MM.1S (cell line): Measurements from ENCODE around the gene BMERB1.

Experiments
- DNase-seq: peaks from one replicate; pipeline ENCODE4 v3.0.0-alpha.2; 2015
- H2AFZ ChIP-seq: fragments of 300-600 bp; sonication (generic); 2 replicates; pipeline ENCODE4 v1.6.0; 2016; ENCODE audit warnings: antibody characterized with exemption, low read length
- H3F3A ChIP-seq: fragments of 300-600 bp; sonication (generic); 2 replicates; pipeline ENCODE4 v1.6.1; 2016; ENCODE audit warnings: mild to moderate bottlenecking, antibody characterized with exemption, low read length, moderate library complexity, mixed read lengths; ENCODE audit not compliant: insufficient read depth
- H3K27ac ChIP-seq: fragments of 300-600 bp; sonication (generic); 2 replicates; pipeline ENCODE4 v1.5.1; 2016; ENCODE audit warnings: mild to moderate bottlenecking, low read length
- H3K27me3 ChIP-seq: fragments of 300-600 bp; sonication (generic); replicated peaks from 2 replicates; pipeline ENCODE4 v1.6.0; 2016; ENCODE audit warnings: low read length; ENCODE audit not compliant: insufficient read depth
- H3K36me3 ChIP-seq: fragments of 300-600 bp; sonication (generic); replicated peaks from 2 replicates; pipeline ENCODE4 v1.6.1; 2016; ENCODE audit warnings: mild to moderate bottlenecking, low read length, mixed read lengths; ENCODE audit not compliant: insufficient read depth
- H3K4me1 ChIP-seq: fragments of 300-600 bp; sonication (generic); 2 replicates; pipeline ENCODE4 v1.6.1; 2016; ENCODE audit warnings: low read length, mixed read lengths
- H3K4me2 ChIP-seq: fragments of 300-600 bp; sonication (generic); 2 replicates; pipeline ENCODE4 v1.6.0; 2016; ENCODE audit warnings: low read depth, low read length
- H3K4me3 ChIP-seq: fragments of 300-600 bp; sonication (generic); 2 replicates; pipeline ENCODE4 v1.5.1; 2016; ENCODE audit warnings: low read length, mixed read lengths
- H3K79me2 ChIP-seq: fragments of 300-600 bp; sonication (generic); 2 replicates; pipeline ENCODE4 v1.6.1; 2016; ENCODE audit warnings: mixed run types, low read length, mixed read lengths
- H3K9ac ChIP-seq: fragments of 300-600 bp; sonication (generic); 2 replicates; pipeline ENCODE4 v1.6.1; 2016; ENCODE audit warnings: low read length, mixed read lengths
- H3K9me2 ChIP-seq: fragments of 300-600 bp; sonication (generic); replicated peaks from 2 replicates; pipeline ENCODE4 v1.6.1; 2016; ENCODE audit warnings: mild to moderate bottlenecking, low read length, mixed read lengths; ENCODE audit not compliant: insufficient read depth
- H3K9me3 ChIP-seq: fragments of 300-600 bp; sonication (generic); replicated peaks from 2 replicates; pipeline ENCODE4 v1.6.1; 2016; ENCODE audit warnings: mild to moderate bottlenecking, low read length, mixed read lengths; ENCODE audit not compliant: insufficient read depth
- H4K20me1 ChIP-seq: fragments of 300-600 bp; sonication (generic); 2 replicates; pipeline ENCODE4 v1.6.1; 2016; ENCODE audit warnings: mild to moderate bottlenecking, low read length, moderate library complexity, mixed read lengths; ENCODE audit not compliant: insufficient read depth
- EZH2 ChIP-seq: fragments of 300-600 bp; sonication (generic); optimal IDR thresholded peaks from 2 replicates; pipeline ENCODE3; 2017; ENCODE audit warnings: low read depth, mild to moderate bottlenecking, antibody characterized with exemption, low read length, mixed read lengths
- EZH2phosphoT487 ChIP-seq: fragments of 300-600 bp; sonication (generic); IDR thresholded peaks from 2 replicates; pipeline ENCODE4 v1.6.1; 2018; ENCODE audit warnings: antibody characterized with exemption, low read length
- TF ChIP-seq, protein P1 (sequence below): fragments of 300-600 bp; sonication (generic); IDR thresholded peaks from 2 replicates; pipeline ENCODE4 v1.5.1; 2016; ENCODE audit warnings: antibody characterized with exemption, low read length, mixed read lengths

The BMERB1 gene

DNA sequence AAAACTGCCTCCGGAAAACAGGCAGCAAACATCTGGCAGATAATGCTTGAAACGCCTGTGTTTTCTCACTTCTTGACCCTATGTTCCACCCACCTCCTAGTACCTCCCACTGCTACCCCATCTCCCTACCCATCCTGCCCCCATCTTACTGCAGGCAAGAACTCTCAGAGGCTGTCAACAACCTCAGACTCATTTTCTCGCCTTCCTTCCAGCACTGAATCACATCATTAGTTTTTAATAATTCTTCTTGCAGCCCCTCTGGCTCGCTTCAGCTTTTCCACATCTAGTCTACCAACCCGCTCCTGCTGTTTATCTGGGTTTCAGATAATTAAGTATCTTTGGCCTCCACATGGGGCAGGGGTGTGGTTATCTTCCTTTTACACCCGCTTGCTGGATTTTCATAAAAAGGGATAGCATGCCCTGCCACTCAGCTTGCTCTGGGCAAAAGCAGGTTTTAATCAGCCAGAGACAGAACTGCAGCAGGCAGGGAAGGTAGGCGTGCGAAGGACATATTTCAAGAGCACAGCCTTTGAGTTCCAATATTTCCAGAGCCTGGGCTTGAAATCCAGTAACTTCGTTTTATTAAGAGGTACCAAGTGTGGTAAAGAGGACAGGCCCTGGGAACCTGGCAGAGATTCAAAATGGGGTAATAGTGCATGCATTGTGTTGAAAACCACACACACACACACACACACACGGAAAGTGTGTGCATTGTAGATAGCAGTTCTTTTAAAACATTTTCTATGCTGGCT lies 87.5 kb downstream of the BMERB1 start:
- Histone ChIP-seq H3K9me3 (no peaks in the 10 kb centered on the region), H3K36me3 (no peaks in the 10 kb centered on the region), H4K20me1 (no peaks in the 10 kb centered on the region), H3K27ac (no peak overlapping the region), H3K9me2 (no peaks in the 10 kb centered on the region), H3K4me3 (no peak overlapping the region), H3K79me2 (no peaks in the 10 kb centered on the region), H3K27me3 (no peaks in the 10 kb centered on the region), H3F3A (no peaks in the 10 kb centered on the region), H3K4me1 (no peaks in the 10 kb centered on the region), H2AFZ (no peak overlapping the region), H3K9ac (no peak overlapping the region), H3K4me2 (no peak overlapping the region)
- TF ChIP-seq EZH2 (no peak), EZH2phosphoT487 (no peak)
- TF ChIP-seq, protein P1, sequence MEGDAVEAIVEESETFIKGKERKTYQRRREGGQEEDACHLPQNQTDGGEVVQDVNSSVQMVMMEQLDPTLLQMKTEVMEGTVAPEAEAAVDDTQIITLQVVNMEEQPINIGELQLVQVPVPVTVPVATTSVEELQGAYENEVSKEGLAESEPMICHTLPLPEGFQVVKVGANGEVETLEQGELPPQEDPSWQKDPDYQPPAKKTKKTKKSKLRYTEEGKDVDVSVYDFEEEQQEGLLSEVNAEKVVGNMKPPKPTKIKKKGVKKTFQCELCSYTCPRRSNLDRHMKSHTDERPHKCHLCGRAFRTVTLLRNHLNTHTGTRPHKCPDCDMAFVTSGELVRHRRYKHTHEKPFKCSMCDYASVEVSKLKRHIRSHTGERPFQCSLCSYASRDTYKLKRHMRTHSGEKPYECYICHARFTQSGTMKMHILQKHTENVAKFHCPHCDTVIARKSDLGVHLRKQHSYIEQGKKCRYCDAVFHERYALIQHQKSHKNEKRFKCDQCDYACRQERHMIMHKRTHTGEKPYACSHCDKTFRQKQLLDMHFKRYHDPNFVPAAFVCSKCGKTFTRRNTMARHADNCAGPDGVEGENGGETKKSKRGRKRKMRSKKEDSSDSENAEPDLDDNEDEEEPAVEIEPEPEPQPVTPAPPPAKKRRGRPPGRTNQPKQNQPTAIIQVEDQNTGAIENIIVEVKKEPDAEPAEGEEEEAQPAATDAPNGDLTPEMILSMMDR: no peak
- no peak for DNase-seq

DNA sequence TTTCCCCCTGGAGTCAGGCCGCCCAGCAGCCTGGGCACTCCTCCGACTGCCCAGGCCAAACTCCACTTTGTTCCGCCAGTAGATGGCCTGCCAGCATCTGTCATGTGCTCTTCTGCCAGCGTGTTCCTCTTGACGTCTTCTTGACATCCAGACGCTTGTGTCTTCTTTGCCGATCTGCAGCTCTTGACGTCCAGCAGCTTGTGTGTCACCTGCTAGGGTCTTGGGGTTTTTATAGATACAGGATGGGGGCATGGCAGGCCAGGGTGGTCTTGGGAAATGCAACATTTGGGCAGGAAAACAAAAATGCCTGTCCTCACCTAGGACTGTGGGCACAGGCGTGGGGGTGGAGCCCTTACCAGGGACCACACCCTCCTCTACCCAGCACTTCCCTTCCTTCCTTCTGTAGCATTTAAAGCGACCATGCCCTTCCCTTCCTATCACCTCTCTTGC lies 88.7 kb downstream of the BMERB1 start:
- TF ChIP-seq, protein P1: peak; percentile 23; the same call in 1 of the 2 replicates
- TF ChIP-seq EZH2phosphoT487: no peak
- DNase-seq: peak; percentile 10
- Histone ChIP-seq H3K4me1 (no peaks in the 10 kb centered on the region), H2AFZ (peak overlapping the region; percentile 48), H3K4me2 (peak overlapping the region; percentile 42; the same call in 1 of the 2 replicates), H3K27ac (no peak overlapping the region), H3K36me3 (no peaks in the 10 kb centered on the region), H3F3A (no peaks in the 10 kb centered on the region), H3K4me3 (no peak overlapping the region), H3K9ac (no peak overlapping the region), H3K9me3 (no peaks in the 10 kb centered on the region), H4K20me1 (no peaks in the 10 kb centered on the region), H3K27me3 (no peaks in the 10 kb centered on the region), H3K79me2 (no peaks in the 10 kb centered on the region), H3K9me2 (no peaks in the 10 kb centered on the region)

DNA sequence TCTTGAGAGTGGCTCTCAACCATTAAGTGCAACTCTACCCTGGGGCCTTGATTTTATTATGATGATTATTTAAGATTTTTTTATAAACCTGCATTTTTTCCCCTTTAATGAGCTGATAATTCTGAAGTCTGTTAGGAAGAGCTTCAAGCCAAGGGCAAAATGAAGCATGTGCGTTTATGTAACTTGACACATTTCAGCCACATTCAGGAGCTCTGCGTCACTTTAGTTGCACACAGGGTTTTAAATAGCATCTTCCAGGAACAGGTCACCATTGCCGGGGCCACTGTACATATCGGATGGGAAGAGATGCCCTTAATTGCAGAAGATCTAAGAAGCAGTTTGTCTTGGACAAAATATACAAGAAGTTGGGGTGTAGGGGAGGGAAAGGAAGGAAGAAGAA lies 89.6 kb downstream of the BMERB1 start:
- no peak overlapping the region for H3K4me2 ChIP-seq
- no peaks in the 10 kb centered on the region for H4K20me1 ChIP-seq
- H3K27me3 ChIP-seq: no peaks in the 10 kb centered on the region
- H3K27ac ChIP-seq: no peak overlapping the region
- no peak overlapping the region for H3K9ac ChIP-seq
- no peak for DNase-seq
- no peak overlapping the region for H2AFZ ChIP-seq
- H3K9me2 ChIP-seq: no peaks in the 10 kb centered on the region
- H3K4me1 ChIP-seq: no peaks in the 10 kb centered on the region
- H3F3A ChIP-seq: no peaks in the 10 kb centered on the region
- no peaks in the 10 kb centered on the region for H3K79me2 ChIP-seq
- no peak overlapping the region for H3K4me3 ChIP-seq
- H3K9me3 ChIP-seq: no peaks in the 10 kb centered on the region
- no peaks in the 10 kb centered on the region for H3K36me3 ChIP-seq
- TF ChIP-seq EZH2 (no peak), EZH2phosphoT487 (no peak)
- TF ChIP-seq, protein P1: no peak
